MM.1S (cell line): ENCODE measurements around the gene RHOH.

Experiments used
- EZH2 ChIP-seq: fragments of 300-600 bp; sonication (generic); optimal IDR thresholded peaks from 2 replicates; pipeline ENCODE3; 2017; ENCODE audit warnings: low read depth, mild to moderate bottlenecking, antibody characterized with exemption, low read length, mixed read lengths
- EZH2phosphoT487 ChIP-seq: fragments of 300-600 bp; sonication (generic); IDR thresholded peaks from 2 replicates; pipeline ENCODE4 v1.6.1; 2018; ENCODE audit warnings: antibody characterized with exemption, low read length
- TF ChIP-seq, protein P1 (sequence below): fragments of 300-600 bp; sonication (generic); IDR thresholded peaks from 2 replicates; pipeline ENCODE4 v1.5.1; 2016; ENCODE audit warnings: antibody characterized with exemption, low read length, mixed read lengths

DNA sequence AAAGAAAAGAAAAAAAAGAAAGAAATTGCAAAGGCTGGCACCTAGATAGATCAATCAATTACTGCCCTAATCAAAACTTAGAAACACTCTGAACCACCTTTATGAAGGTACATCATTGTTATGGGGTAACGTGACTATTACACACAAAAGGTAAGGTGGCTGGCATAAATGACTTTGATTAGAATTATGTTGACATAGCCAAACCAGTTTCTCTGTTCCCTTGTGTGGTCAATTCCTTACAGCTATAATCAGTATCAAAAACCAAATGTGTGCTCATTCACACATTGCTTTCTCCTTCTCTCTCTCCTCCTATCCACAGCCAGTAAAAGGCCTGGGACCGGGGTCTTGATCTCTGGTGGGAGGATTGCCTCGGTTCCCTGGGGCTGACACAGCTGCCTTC lies 48.7 kb downstream of the RHOH start:
- TF ChIP-seq, protein P1, sequence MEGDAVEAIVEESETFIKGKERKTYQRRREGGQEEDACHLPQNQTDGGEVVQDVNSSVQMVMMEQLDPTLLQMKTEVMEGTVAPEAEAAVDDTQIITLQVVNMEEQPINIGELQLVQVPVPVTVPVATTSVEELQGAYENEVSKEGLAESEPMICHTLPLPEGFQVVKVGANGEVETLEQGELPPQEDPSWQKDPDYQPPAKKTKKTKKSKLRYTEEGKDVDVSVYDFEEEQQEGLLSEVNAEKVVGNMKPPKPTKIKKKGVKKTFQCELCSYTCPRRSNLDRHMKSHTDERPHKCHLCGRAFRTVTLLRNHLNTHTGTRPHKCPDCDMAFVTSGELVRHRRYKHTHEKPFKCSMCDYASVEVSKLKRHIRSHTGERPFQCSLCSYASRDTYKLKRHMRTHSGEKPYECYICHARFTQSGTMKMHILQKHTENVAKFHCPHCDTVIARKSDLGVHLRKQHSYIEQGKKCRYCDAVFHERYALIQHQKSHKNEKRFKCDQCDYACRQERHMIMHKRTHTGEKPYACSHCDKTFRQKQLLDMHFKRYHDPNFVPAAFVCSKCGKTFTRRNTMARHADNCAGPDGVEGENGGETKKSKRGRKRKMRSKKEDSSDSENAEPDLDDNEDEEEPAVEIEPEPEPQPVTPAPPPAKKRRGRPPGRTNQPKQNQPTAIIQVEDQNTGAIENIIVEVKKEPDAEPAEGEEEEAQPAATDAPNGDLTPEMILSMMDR = no peak
- no peak for TF ChIP-seq EZH2
- TF ChIP-seq EZH2phosphoT487 = no peak
